Kidney (tissue), 14 donors: ENCODE data around the gene FAM120B. TPM values are rescaled to one million over a fixed set of nuclear protein-coding genes. Genes with fewer than 3 reads are reported as not detected.

Experiments
- DNase-seq, 5 donors: peaks; one replicate each; pipeline ENCODE4 v3.0.0-alpha.2; 2013 to 2020
- FAIRE-seq: peaks from 2 replicates; lab custom pipeline; 2012; peaks lifted over from hg19 to GRCh38; lab: Jason Lieb, UNC
- H3K27ac ChIP-seq, 2 donors: one replicate each; pipeline ENCODE4 v1.7.0; 2013; ENCODE audit warnings: low read depth in 2 of 2, low read length in 2 of 2, inconsistent platforms in 1 of 2
- H3K27me3 ChIP-seq: one replicate; pipeline ENCODE4 v1.7.1; 2013; ENCODE audit warnings: low read length, inconsistent platforms; ENCODE audit not compliant: control insufficient read depth, insufficient read depth
- H3K36me3 ChIP-seq, 3 donors: one replicate each; pipeline versions ENCODE4 v1.7.0 to v1.7.1; 2013; ENCODE audit warnings: low read length in 3 of 3, control low read depth in 1 of 3, inconsistent platforms in 1 of 3; ENCODE audit not compliant: insufficient read depth in 3 of 3, control insufficient read depth in 2 of 3
- H3K4me1 ChIP-seq, 3 donors: one replicate each; pipeline versions ENCODE4 v1.7.0 to v1.7.1; 2013; ENCODE audit warnings: low read length in 3 of 3, inconsistent platforms in 1 of 3, low read depth in 1 of 3; ENCODE audit not compliant: control insufficient read depth in 2 of 3, insufficient read depth in 2 of 3
- H3K4me3 ChIP-seq, 3 donors: one replicate each; pipeline versions ENCODE4 v1.7.0 to v1.8.1; 2013; ENCODE audit warnings: low read length in 3 of 3, control low read depth in 1 of 3, inconsistent platforms in 1 of 3
- H3K9ac ChIP-seq, 3 donors: one replicate each; pipeline versions ENCODE4 v1.7.0 to v1.7.1; 2013; ENCODE audit warnings: low read length in 3 of 3, control low read depth in 1 of 3, inconsistent platforms in 1 of 3
- H3K9me3 ChIP-seq, 3 donors: one replicate each; pipeline versions ENCODE4 v1.7.0 to v1.7.1; 2013; ENCODE audit warnings: low read length in 3 of 3, control low read depth in 1 of 3, inconsistent platforms in 1 of 3; ENCODE audit not compliant: control insufficient read depth in 2 of 3, insufficient read depth in 1 of 3
- CTCF ChIP-seq: IDR thresholded peaks from 3 replicates; pipeline ENCODE4 v1.5.1; 2012; ENCODE audit warnings: mild to moderate bottlenecking, moderate library complexity, borderline replicate concordance; ENCODE audit not compliant: insufficient read depth; ENCODE audit errors: extremely low read depth
- intact Hi-C: fragments of 100-400 bp; cut with DNase I; formaldehyde crosslinking; loops from one replicate; pipeline ENCODE4 v1.11.1; 2022
- polyA plus RNA-seq: library from polyadenylated mRNA; stranded (reverse); fragments of 350-450 nt; fragmentation: Illumina TruSeq; extraction: RNeasy Lipid Tissue Mini Kit (QIAGEN cat#74804); gene quantifications from one replicate; pipeline ENCODE4 v1.2.3, GENCODE V29; 2014; ENCODE audit warnings: low read depth, low replicate concordance; ENCODE audit not compliant: insufficient read depth
- total RNA-seq: library from RNA; stranded (reverse); fragmentation: NEBNext Ultra II Directional; extraction: Animal tissue kit (Norgen Biotek cat#: 25700); gene quantifications from one replicate; pipeline ENCODE4 v1.2.1, GENCODE V29; 2021
- donor health status: control.
- donor health status: control.
- donor health status: control.
- donor health status: control.
- donor health status: control.
- donor health status: DM: yes; HTN: yes; CAD: no.
- donor health status: Normal renal cell carcinoma (clear cell type).

FAM120B gene
- total and polyA plus RNA-seq, 2 donors from 2014 or later: 16.5 to 34.8 TPM

DNA sequence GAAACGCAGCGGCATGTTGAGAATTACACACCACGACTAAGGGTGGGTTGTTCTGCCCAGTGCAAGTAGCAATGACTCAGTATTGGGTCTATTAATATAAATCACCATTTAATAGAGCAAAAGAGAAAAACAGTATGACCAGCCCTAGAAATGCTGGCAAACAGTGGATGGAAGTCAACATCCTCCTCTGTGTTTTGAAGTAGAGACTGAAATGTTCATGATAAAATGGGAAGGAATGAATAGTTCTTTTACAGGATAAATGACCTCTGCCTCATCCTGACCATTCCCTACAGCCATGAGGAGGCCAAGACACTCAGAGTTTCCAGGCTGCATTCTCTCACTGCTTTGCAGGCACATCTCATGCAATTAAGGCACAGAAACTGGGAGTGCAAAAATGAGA, 134.8 kb downstream of the FAM120B start:
- no peaks in the 10 kb centered on the region for H3K36me3 ChIP-seq
- H3K9me3 ChIP-seq: no peaks in the 10 kb centered on the region
- no peak overlapping the region for H3K4me3 ChIP-seq
- intact Hi-C loops: no loop called here
- TF ChIP-seq CTCF: no peak
- H3K27ac ChIP-seq: no peak overlapping the region
- H3K4me1 ChIP-seq: peaks cover 0 to 6% (median 0%) of the 10 kb centered on the region in 3 donors
- DNase-seq (no peak), FAIRE-seq (no peak)
- no peaks in the 10 kb centered on the region for H3K27me3 ChIP-seq
- H3K9ac ChIP-seq: no peak overlapping the region

GRCh38 chr6:170442596-170442995, 136.0 kb downstream of the FAM120B start:
- Histone ChIP-seq H3K9ac (no peak overlapping the region), H3K27ac (no peak overlapping the region), H3K9me3 (no peaks in the 10 kb centered on the region), H3K27me3 (no peaks in the 10 kb centered on the region), H3K4me1 (peaks cover 0 to 6% (median 0%) of the 10 kb centered on the region in 3 donors), H3K4me3 (no peak overlapping the region), H3K36me3 (no peaks in the 10 kb centered on the region)
- DNase-seq (no peak), FAIRE-seq (no peak)
- TF ChIP-seq CTCF: no peak
- intact Hi-C loops: no loop called here

GRCh38 chr6:170443151-170443662, 136.6 kb downstream of the FAM120B start:
- H3K36me3 ChIP-seq: no peaks in the 10 kb centered on the region
- H3K27me3 ChIP-seq: no peaks in the 10 kb centered on the region
- DNase-seq (peak in 1 of 5 donors; percentile 37), FAIRE-seq (no peak)
- H3K9ac ChIP-seq: no peak overlapping the region
- peaks cover 0 to 2% (median 0%) of the 10 kb centered on the region in 3 donors for H3K4me1 ChIP-seq
- TF ChIP-seq CTCF: no peak
- H3K9me3 ChIP-seq: no peaks in the 10 kb centered on the region
- intact Hi-C loops: no loop called here
- no peak overlapping the region for H3K4me3 ChIP-seq
- no peak overlapping the region for H3K27ac ChIP-seq

DNA sequence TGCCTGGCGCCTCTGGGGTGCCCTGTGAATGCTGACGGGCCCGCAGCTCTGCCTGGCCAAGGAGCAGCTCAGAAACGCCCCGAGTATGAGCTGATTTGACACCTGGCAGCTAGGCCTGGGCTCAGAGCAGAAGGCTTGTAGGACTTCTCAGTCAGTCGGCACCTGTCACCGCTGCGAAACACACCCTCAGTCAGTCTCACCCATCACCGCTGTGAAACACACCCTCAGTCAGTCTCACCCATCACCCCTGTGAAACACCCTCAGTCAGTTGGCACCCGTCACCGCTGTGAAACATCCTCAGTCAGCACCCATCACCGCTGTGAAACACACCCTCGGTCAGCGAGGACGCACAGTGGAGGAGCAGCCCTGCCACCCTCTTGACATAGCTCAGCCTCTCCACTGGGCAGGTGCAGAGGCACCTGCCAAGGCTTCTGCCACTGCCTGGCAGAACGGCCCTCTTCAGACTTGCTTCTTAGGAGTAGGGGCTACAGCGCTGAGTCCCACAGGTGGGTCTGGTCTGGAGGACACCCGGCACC, 137.6 kb downstream of the FAM120B start:
- no peaks in the 10 kb centered on the region for H3K4me1 ChIP-seq
- no peak overlapping the region for H3K4me3 ChIP-seq
- no peak overlapping the region for H3K9ac ChIP-seq
- no peaks in the 10 kb centered on the region for H3K36me3 ChIP-seq
- no peak for DNase-seq
- H3K27ac ChIP-seq: no peak overlapping the region
- no peaks in the 10 kb centered on the region for H3K27me3 ChIP-seq
- no peaks in the 10 kb centered on the region for H3K9me3 ChIP-seq
- no peak for TF ChIP-seq CTCF
- no peak for FAIRE-seq
- intact Hi-C loops: no loop called here
